MM.1S (cell line): ENCODE results near the gene DNAH10.

Source experiments
- EZH2 ChIP-seq: fragments of 300-600 bp; sonication (generic); optimal IDR thresholded peaks from 2 replicates; pipeline ENCODE3; 2017; ENCODE audit warnings: low read depth, mild to moderate bottlenecking, antibody characterized with exemption, low read length, mixed read lengths
- TF ChIP-seq, protein P1 (sequence below): fragments of 300-600 bp; sonication (generic); IDR thresholded peaks from 2 replicates; pipeline ENCODE4 v1.5.1; 2016; ENCODE audit warnings: antibody characterized with exemption, low read length, mixed read lengths

DNA sequence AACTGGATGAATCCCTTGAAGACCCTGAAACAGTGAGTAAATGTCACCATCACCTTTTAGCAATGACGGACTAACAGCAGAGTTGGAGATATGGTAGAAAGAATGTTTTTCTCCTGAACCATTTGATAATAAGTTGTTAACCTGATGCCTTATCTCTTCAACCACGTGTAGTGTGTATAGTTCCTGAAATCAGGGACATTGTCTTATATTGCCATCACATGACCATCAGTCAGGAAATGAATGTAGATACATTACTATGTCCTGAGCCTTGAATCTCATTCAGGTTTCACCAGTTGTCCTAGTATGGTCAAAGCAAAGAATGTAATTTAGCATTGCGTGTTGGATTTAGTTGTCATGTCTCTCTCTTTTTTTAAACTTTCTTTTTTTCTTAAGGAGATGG, 34.2 kb upstream of the DNAH10 start:
- TF ChIP-seq, protein P1, sequence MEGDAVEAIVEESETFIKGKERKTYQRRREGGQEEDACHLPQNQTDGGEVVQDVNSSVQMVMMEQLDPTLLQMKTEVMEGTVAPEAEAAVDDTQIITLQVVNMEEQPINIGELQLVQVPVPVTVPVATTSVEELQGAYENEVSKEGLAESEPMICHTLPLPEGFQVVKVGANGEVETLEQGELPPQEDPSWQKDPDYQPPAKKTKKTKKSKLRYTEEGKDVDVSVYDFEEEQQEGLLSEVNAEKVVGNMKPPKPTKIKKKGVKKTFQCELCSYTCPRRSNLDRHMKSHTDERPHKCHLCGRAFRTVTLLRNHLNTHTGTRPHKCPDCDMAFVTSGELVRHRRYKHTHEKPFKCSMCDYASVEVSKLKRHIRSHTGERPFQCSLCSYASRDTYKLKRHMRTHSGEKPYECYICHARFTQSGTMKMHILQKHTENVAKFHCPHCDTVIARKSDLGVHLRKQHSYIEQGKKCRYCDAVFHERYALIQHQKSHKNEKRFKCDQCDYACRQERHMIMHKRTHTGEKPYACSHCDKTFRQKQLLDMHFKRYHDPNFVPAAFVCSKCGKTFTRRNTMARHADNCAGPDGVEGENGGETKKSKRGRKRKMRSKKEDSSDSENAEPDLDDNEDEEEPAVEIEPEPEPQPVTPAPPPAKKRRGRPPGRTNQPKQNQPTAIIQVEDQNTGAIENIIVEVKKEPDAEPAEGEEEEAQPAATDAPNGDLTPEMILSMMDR, result no peak
- no peak for TF ChIP-seq EZH2
